GM10248 (cell line): ENCODE measurements around the gene FLNA.

Source experiments
- CTCF ChIA-PET: fragments of 300-600 bp; sonication (Branson Sonifier 250); formaldehyde crosslinking; extraction: SDS; loops from one replicate; lab custom pipeline; 2021; ENCODE audit warnings: antibody characterized with exemption; lab: Yijun Ruan, JAX
- POLR2A ChIA-PET: fragments of 350-650 bp; sonication (Branson Sonifier 250); formaldehyde crosslinking; extraction: SDS; loops from one replicate; lab custom pipeline; 2020; ENCODE audit warnings: antibody characterized with exemption; lab: Yijun Ruan, JAX
- DNase-seq: peaks from one replicate; pipeline ENCODE4 v3.0.0; 2012; ENCODE audit errors: extremely low spot score
- CTCF ChIP-seq: IDR thresholded peaks from 2 replicates; pipeline ENCODE4 v1.5.1; 2012; ENCODE audit warnings: mild to moderate bottlenecking, low read depth; ENCODE audit errors: extremely low read depth, missing control alignments, control extremely low read depth

FLNA gene

GRCh38 chrX:154374313-154375155 lies at the start of gene FLNA:
FLNA (minus strand) TSS chrX:154374634; CDS start chrX:154371245, 3,389 bp downstream.
- ChIA-PET POLR2A (no interaction called here), CTCF (interaction anchor here (0.9 to 5.2 kb wide), 10 partner anchors 9 to 449 kb away, joined by 3 to 61 read pairs (median 8); partner anchors contain the start of genes ARHGAP4, RPL10 and SLC10A3)
- peak; percentile 31 for DNase-seq
- TF ChIP-seq CTCF = peak; percentile 49

- no peak for DNase-seq
- TF ChIP-seq CTCF = no peak
- POLR2A ChIA-PET = no interaction called here
- CTCF ChIA-PET = interaction anchor here (1.0 to 1.2 kb wide), 2 partner anchors 21 to 406 kb away, joined by 3 read pairs; no protein-coding TSS in a partner anchor
Observed at GRCh38 chrX:154420402-154420756, 45.9 kb upstream of the FLNA start.

- ChIA-PET CTCF (interaction anchor here (1.0 to 1.2 kb wide), 2 partner anchors 21 to 406 kb away, joined by 3 read pairs; no protein-coding TSS in a partner anchor), POLR2A (no interaction called here)
- TF ChIP-seq CTCF = no peak
- DNase-seq = no peak
Observed at GRCh38 chrX:154419688-154420401, 45.4 kb upstream of the FLNA start.

- CTCF ChIA-PET = interaction anchor here (0.7 kb wide), 1 partner anchor 116 kb away, joined by 3 read pairs; no protein-coding TSS in a partner anchor
- DNase-seq = no peak
- TF ChIP-seq CTCF = no peak
- POLR2A ChIA-PET = no interaction called here
Observed at GRCh38 chrX:154419189-154419588, 44.8 kb upstream of the FLNA start.

GRCh38 chrX:154417157-154417556 lies 42.7 kb upstream of the FLNA start:
- TF ChIP-seq CTCF = no peak
- POLR2A ChIA-PET = no interaction called here

GRCh38 chrX:154413142-154413541 lies 38.7 kb upstream of the FLNA start:
- ChIA-PET POLR2A (no interaction called here), CTCF (no interaction called here)
- no peak for DNase-seq
- TF ChIP-seq CTCF = no peak

More at GRCh38 chrX:154417157-154417556, 42.7 kb upstream of the FLNA start:
- CTCF ChIA-PET = no interaction called here
- no peak for DNase-seq
